Gastrocnemius medialis (tissue), 4 donors: ENCODE data around the gene PBX3. TPM values are rescaled to one million over a fixed set of nuclear protein-coding genes. Genes with fewer than 3 reads are reported as not detected.

Source experiments
- ATAC-seq, 2 donors: fragments of 150-250 bp; one replicate each; pipeline ENCODE4 v1.9.1; 2016
- DNase-seq, 2 donors: peaks; one replicate each; pipeline ENCODE4 v3.0.0-alpha.2; 2019
- H3K27ac ChIP-seq, 4 donors: fragments of 200-600 bp; sonication (generic); 1 replicate in 1 of 4; 2 replicates in 3 of 4; pipeline ENCODE4 v1.5.1; 2016 to 2018; ENCODE audit warnings: mild to moderate bottlenecking in 2 of 4, moderate library complexity in 1 of 4
- H3K27me3 ChIP-seq, 3 donors: fragments of 200-600 bp; sonication (generic) in 2 of 3; 1 replicate in 1 of 3; 2 replicates in 2 of 3; pipeline versions ENCODE4 v1.5.1 to v1.6.0; 2016 to 2019; ENCODE audit warnings: mild to moderate bottlenecking in 1 of 3, moderate library complexity in 1 of 3
- H3K36me3 ChIP-seq, 2 donors: fragments of 200-600 bp; sonication (generic) in 1 of 2; one replicate each; pipeline ENCODE4 v1.5.1; 2017 to 2018
- H3K4me1 ChIP-seq, 2 donors: fragments of 200-600 bp; sonication (generic) in 1 of 2; one replicate each; pipeline ENCODE4 v1.5.1; 2016 to 2017; ENCODE audit warnings: mild to moderate bottlenecking in 2 of 2
- H3K4me3 ChIP-seq, 4 donors: fragments of 200-600 bp; sonication (generic) in 3 of 4; 1 replicate in 1 of 4; 2 replicates in 3 of 4; pipeline ENCODE4 v1.5.1; 2016 to 2019; ENCODE audit warnings: mild to moderate bottlenecking in 2 of 4
- H3K9me3 ChIP-seq, 3 donors: fragments of 200-600 bp; sonication (generic) in 2 of 3; 1 replicate in 1 of 3; 2 replicates in 2 of 3; pipeline ENCODE4 v1.5.1; 2016 to 2019
- CTCF ChIP-seq, 5 experiments: fragments of 450-650 bp in 3 of 5; fragments of 200-600 bp in 2 of 5; sonication (generic) in 2 of 5; IDR thresholded peaks in 4 of 5; conservative IDR thresholded peaks in 1 of 5; 1 replicate in 4 of 5; 2 replicates in 1 of 5; pipeline ENCODE4 v1.5.1; 2016 to 2019; ENCODE audit warnings: antibody characterized with exemption in 5 of 5, mild to moderate bottlenecking in 3 of 5, moderate library complexity in 3 of 5
- POLR2A ChIP-seq, 2 donors: fragments of 450-650 bp; IDR thresholded peaks; one replicate each; pipeline ENCODE4 v1.6.1; 2017; ENCODE audit warnings: antibody characterized with exemption in 2 of 2, mild to moderate bottlenecking in 2 of 2, moderate library complexity in 2 of 2
- in situ Hi-C, 4 donors: fragments of 200-750 bp; cut with MboI; loops; one replicate each; pipeline versions ENCODE4 v1.15.0 to v1.8.0; 2017; ENCODE audit warnings: low sequenced_read_pairs in 4 of 4
- intact Hi-C: fragments of 100-400 bp; cut with DNase I; formaldehyde crosslinking; loops from one replicate; pipeline ENCODE4 v1.15.1; 2023; ENCODE audit warnings: low total_unique reads
- total RNA-seq, 4 donors: library from RNA; depleted of rRNA; stranded (reverse); fragments of >200 nt; gene quantifications; one replicate each; pipeline versions ENCODE4 v1.1.0 to v1.2.3, GENCODE V29; 2016

Gene PBX3
- total RNA-seq, 4 donors from 2014 or later: 6.6 to 31.0 (median 9.6) TPM

DNA sequence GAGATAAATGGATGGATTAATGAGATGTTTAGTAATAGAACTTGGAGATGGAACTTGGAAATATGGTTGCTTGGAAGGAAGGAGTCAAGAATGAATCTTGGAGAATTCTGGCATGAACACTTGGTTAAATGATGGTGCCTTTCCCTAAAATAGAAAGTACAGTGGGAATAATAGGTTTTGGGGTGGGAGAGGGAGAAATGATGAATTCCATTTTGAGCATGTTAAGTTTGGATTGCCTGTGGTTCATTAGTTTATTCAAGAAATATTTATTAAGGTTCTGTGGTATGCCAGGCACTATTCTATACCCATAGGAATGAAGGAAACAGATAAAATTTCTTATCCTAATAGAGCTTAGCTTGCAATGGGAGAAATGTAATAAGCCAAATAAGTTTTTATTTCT is 58.4 kb downstream of the PBX3 start:
- DNase-seq (no peak), ATAC-seq (no peak)
- no peak overlapping the region for H3K27ac ChIP-seq
- no peaks in the 10 kb centered on the region for H3K4me1 ChIP-seq
- no peak for TF ChIP-seq POLR2A (IDR thresholded peaks at IDR 0.05)
- no peak for TF ChIP-seq CTCF (IDR thresholded peaks at IDR 0.05 in 4 of 5, conservative IDR thresholded peaks at IDR 0.05 in 1 of 5)
- no peaks in the 10 kb centered on the region for H3K9me3 ChIP-seq
- intact Hi-C loops: no loop called here
- in situ Hi-C loops: no loop called here
- H3K4me3 ChIP-seq: no peak overlapping the region
- no peaks in the 10 kb centered on the region for H3K36me3 ChIP-seq
- no peaks in the 10 kb centered on the region for H3K27me3 ChIP-seq

GRCh38 chr9:125807079-125807478 is 59.9 kb downstream of the PBX3 start:
- H3K27me3 ChIP-seq: no peaks in the 10 kb centered on the region
- H3K4me1 ChIP-seq: no peaks in the 10 kb centered on the region
- no peak for ATAC-seq
- intact Hi-C loops: no loop called here
- no peaks in the 10 kb centered on the region for H3K9me3 ChIP-seq
- in situ Hi-C loops: no loop called here
- no peak overlapping the region for H3K4me3 ChIP-seq
- H3K27ac ChIP-seq: no peak overlapping the region
- TF ChIP-seq CTCF (IDR thresholded peaks at IDR 0.05 in 4 of 5, conservative IDR thresholded peaks at IDR 0.05 in 1 of 5) (no peak), POLR2A (IDR thresholded peaks at IDR 0.05) (no peak)
- no peak for DNase-seq
- no peaks in the 10 kb centered on the region for H3K36me3 ChIP-seq

GRCh38 chr9:125810161-125810560 is 63.0 kb downstream of the PBX3 start:
- no peaks in the 10 kb centered on the region for H3K36me3 ChIP-seq
- no peaks in the 10 kb centered on the region for H3K4me1 ChIP-seq
- no peaks in the 10 kb centered on the region for H3K27me3 ChIP-seq
- no peak for ATAC-seq
- TF ChIP-seq CTCF (IDR thresholded peaks at IDR 0.05 in 4 of 5, conservative IDR thresholded peaks at IDR 0.05 in 1 of 5) (no peak), POLR2A (IDR thresholded peaks at IDR 0.05) (no peak)
- DNase-seq: no peak
- in situ Hi-C loops: no loop called here
- no peaks in the 10 kb centered on the region for H3K9me3 ChIP-seq
- no peak overlapping the region for H3K27ac ChIP-seq
- intact Hi-C loops: no loop called here
- H3K4me3 ChIP-seq: no peak overlapping the region

DNA sequence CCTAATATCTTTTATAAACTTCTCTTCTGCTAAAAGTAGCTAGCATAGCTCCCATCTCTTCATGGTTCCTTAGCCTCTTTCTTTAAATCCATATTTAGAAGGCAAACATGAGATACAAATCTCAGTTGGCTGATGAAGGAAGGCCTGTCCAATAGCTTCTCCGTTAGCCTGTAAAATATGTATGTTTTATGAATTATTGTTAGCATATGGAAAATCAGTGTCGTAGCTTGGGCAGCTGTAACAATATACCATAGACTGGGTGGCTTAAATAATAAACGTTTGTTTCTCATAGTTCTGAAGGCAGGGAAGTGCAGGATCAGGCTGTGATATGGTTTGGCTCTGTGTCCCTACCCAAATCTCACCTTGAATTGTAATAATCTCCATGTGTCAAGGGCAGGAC is 63.8 kb downstream of the PBX3 start:
- TF ChIP-seq POLR2A (IDR thresholded peaks at IDR 0.05) (no peak), CTCF (IDR thresholded peaks at IDR 0.05 in 4 of 5, conservative IDR thresholded peaks at IDR 0.05 in 1 of 5) (no peak)

DNA sequence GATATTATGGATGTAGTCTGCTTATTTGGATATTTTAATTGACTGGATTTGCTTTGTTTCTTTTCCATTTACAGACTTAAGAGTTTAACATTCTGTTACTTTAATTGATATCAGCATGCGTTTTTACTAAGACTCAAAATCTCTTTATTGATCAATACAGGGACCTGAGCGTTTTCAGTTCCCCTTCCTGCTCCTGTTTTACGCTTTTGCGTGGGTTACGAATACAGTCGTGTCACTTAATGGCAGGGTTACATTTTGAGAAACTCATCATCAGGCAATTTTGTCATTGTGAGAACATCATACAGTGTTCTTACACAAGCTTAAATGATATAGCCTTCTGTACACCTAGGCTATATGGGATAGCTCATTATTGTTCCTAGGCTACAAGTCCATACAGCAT is 65.2 kb downstream of the PBX3 start:
- H3K27ac ChIP-seq: no peak overlapping the region
- DNase-seq (no peak), ATAC-seq (no peak)
- no peaks in the 10 kb centered on the region for H3K36me3 ChIP-seq
- H3K27me3 ChIP-seq: no peaks in the 10 kb centered on the region
- no peaks in the 10 kb centered on the region for H3K9me3 ChIP-seq
- H3K4me3 ChIP-seq: no peak overlapping the region
- TF ChIP-seq POLR2A (IDR thresholded peaks at IDR 0.05) (no peak), CTCF (IDR thresholded peaks at IDR 0.05 in 4 of 5, conservative IDR thresholded peaks at IDR 0.05 in 1 of 5) (no peak)
- intact Hi-C loops: no loop called here
- no peaks in the 10 kb centered on the region for H3K4me1 ChIP-seq
- in situ Hi-C loops: no loop called here

More for the DNA sequence above, 63.8 kb downstream of the PBX3 start:
- Histone ChIP-seq H3K36me3 (no peaks in the 10 kb centered on the region), H3K9me3 (no peaks in the 10 kb centered on the region), H3K4me3 (no peak overlapping the region), H3K4me1 (no peaks in the 10 kb centered on the region), H3K27me3 (no peaks in the 10 kb centered on the region), H3K27ac (no peak overlapping the region)
- ATAC-seq (no peak), DNase-seq (no peak)
- in situ Hi-C loops: no loop called here
- intact Hi-C loops: no loop called here
